B cell (primary cell): Measurements from ENCODE around the gene MEN1. TPM values are rescaled to one million over a fixed set of nuclear protein-coding genes. Genes with fewer than 3 reads are reported as not detected.
A peak's percentile ranks its signal among the peaks of the same experiment; 100 is the strongest.

Experiments used
- ATAC-seq: fragments of 200-7000 bp; cut with Tn5 transposase; one replicate; pipeline ENCODE4 v1.10.0; 2021; ENCODE audit warnings: low read depth, mild to moderate bottlenecking, moderate number of reproducible peaks, moderate library complexity
- CTCF ChIA-PET: fragments of 350-600 bp; sonication (Branson Sonifier 250); formaldehyde crosslinking; loops from one replicate; lab custom pipeline; 2021; ENCODE audit warnings: antibody characterized with exemption, inconsistent platforms; lab: Charles Lee
- POLR2A ChIA-PET: fragments of 350-600 bp; sonication (Branson Sonifier 250); formaldehyde crosslinking; loops from one replicate; lab custom pipeline; 2021; ENCODE audit warnings: antibody characterized with exemption; lab: Charles Lee
- DNase-seq: peaks from one replicate; pipeline ENCODE4 v3.0.0; 2013
- H2AFZ ChIP-seq: 2 replicates; pipeline ENCODE4 v1.6.1; 2012; ENCODE audit warnings: mild to moderate bottlenecking, low read depth, low read length; ENCODE audit not compliant: insufficient read depth, poor library complexity, severe bottlenecking
- H3K27ac ChIP-seq, 2 donors: 1 replicate in 1 of 2; 2 replicates in 1 of 2; pipeline ENCODE4 v1.5.1; 2012 to 2013; ENCODE audit warnings: low read length in 2 of 2, mild to moderate bottlenecking in 2 of 2, moderate library complexity in 1 of 2
- H3K27me3 ChIP-seq, 4 experiments: fragments of 200-600 bp in 1 of 4; sonication (generic) in 1 of 4; replicated peaks in 1 of 4; 1 replicate in 2 of 4; 2 replicates in 2 of 4; pipeline versions ENCODE4 v1.6.1 to v1.7.0; 2013 to 2016; ENCODE audit warnings: low read length in 3 of 4, mild to moderate bottlenecking in 2 of 4, mixed read lengths in 1 of 4, moderate library complexity in 1 of 4; ENCODE audit not compliant: insufficient read depth in 4 of 4, control insufficient read depth in 3 of 4; ENCODE audit errors: control extremely low read depth in 1 of 4
- H3K36me3 ChIP-seq, 2 experiments: replicated peaks in 1 of 2; 1 replicate in 1 of 2; 2 replicates in 1 of 2; pipeline versions ENCODE4 v1.6.1 to v1.7.1; 2013; ENCODE audit warnings: low read length in 1 of 2; ENCODE audit not compliant: insufficient read depth in 2 of 2, control insufficient read depth in 1 of 2; ENCODE audit errors: control extremely low read depth in 1 of 2, extremely low read depth in 1 of 2
- H3K4me1 ChIP-seq, 2 donors: fragments of 200-600 bp in 1 of 2; sonication (generic) in 1 of 2; 1 replicate in 1 of 2; 2 replicates in 1 of 2; pipeline versions ENCODE4 v1.5.1 to v1.6.1; 2013 to 2017; ENCODE audit warnings: low read length in 2 of 2; ENCODE audit not compliant: control insufficient read depth in 2 of 2, insufficient read depth in 2 of 2
- H3K4me2 ChIP-seq: replicated peaks from 2 replicates; pipeline ENCODE3; 2012; ENCODE audit warnings: mild to moderate bottlenecking, low read depth, low read length; ENCODE audit not compliant: poor library complexity, severe bottlenecking
- H3K4me3 ChIP-seq, 5 experiments: fragments of 200-600 bp in 1 of 5; sonication (generic) in 1 of 5; 1 replicate in 3 of 5; 2 replicates in 2 of 5; pipeline versions ENCODE4 v1.5.1 to v1.7.0; 2011 to 2016; ENCODE audit warnings: low read length in 4 of 5, mild to moderate bottlenecking in 4 of 5, low read depth in 2 of 5, control low read depth in 1 of 5, moderate library complexity in 1 of 5; ENCODE audit not compliant: insufficient read depth in 1 of 5; ENCODE audit errors: control extremely low read depth in 1 of 5, extremely low read depth in 1 of 5
- H3K79me2 ChIP-seq: fragments of 200-600 bp; sonication (generic); one replicate; pipeline ENCODE4 v1.6.0; 2016; ENCODE audit warnings: low read length; ENCODE audit not compliant: control insufficient read depth, insufficient read depth
- H3K9ac ChIP-seq: fragments of 200-600 bp; sonication (generic); 2 replicates; pipeline ENCODE4 v1.6.1; 2017; ENCODE audit warnings: mild to moderate bottlenecking, low read length, moderate library complexity
- H3K9me3 ChIP-seq, 3 donors: one replicate each; pipeline versions ENCODE4 v1.6.1 to v1.7.1; 2013; ENCODE audit warnings: low read length in 2 of 3; ENCODE audit not compliant: control insufficient read depth in 2 of 3, insufficient read depth in 1 of 3; ENCODE audit errors: control extremely low read depth in 1 of 3
- H4K20me1 ChIP-seq: 2 replicates; pipeline ENCODE4 v1.6.0; 2012; ENCODE audit warnings: mild to moderate bottlenecking, low read length; ENCODE audit not compliant: insufficient read depth, control insufficient read depth, poor library complexity, severe bottlenecking
- H3K27ac Mint-ChIP-seq: one replicate; pipeline ENCODE4 v1.8.0; 2021; ENCODE audit warnings: mixed read lengths
- H3K27me3 Mint-ChIP-seq: one replicate; pipeline ENCODE4 v1.8.0; 2021; ENCODE audit warnings: mixed read lengths
- H3K4me1 Mint-ChIP-seq: one replicate; pipeline ENCODE4 v1.8.0; 2021; ENCODE audit warnings: mixed read lengths
- H3K4me3 Mint-ChIP-seq: one replicate; pipeline ENCODE4 v1.8.0; 2021; ENCODE audit warnings: mixed read lengths
- H3K9me3 Mint-ChIP-seq: one replicate; pipeline ENCODE4 v1.8.0; 2022; ENCODE audit warnings: mixed read lengths; ENCODE audit not compliant: insufficient read depth
- CTCF ChIP-seq: fragments of 200-600 bp; IDR thresholded peaks from one replicate; pipeline ENCODE4 v1.8.0; 2022; ENCODE audit warnings: antibody characterized with exemption, mild to moderate bottlenecking
- EZH2 ChIP-seq: IDR thresholded peaks from 2 replicates; pipeline ENCODE4 v1.6.1; 2012; ENCODE audit warnings: borderline replicate concordance, low read depth, mild to moderate bottlenecking, moderate library complexity, low read length; ENCODE audit not compliant: insufficient read depth, poor library complexity, severe bottlenecking
- WGBS: methylation state at CpG from one replicate; pipeline ENCODE4 v1.1.5; 2013; ENCODE audit warnings: missing lambda C conversion rate; ENCODE audit not compliant: insufficient coverage; 5-methylcytosine and 5-hydroxymethylcytosine counted together
- intact Hi-C: fragments of 100-400 bp; cut with micrococcal nuclease; formaldehyde crosslinking; loops from one replicate; pipeline ENCODE4 v1.10.0; 2022
- polyA plus RNA-seq: library from polyadenylated mRNA; depleted of rRNA; stranded (reverse); fragments of >200 nt; gene quantifications from 2 replicates; pipeline ENCODE4 v1.2.3, GENCODE V29; 2012
- total RNA-seq, 2 donors: library from RNA; stranded (reverse); fragments of 120-200 nt in 1 of 2; gene quantifications; 1 replicate in 1 of 2; 2 replicates in 1 of 2; pipeline versions ENCODE4 v1.2.3 to v1.2.4, GENCODE V29; 2013 to 2022

Gene MEN1
- total and polyA plus RNA-seq, 2 donors (not counting 1 experiment from before 2014, with no cell fraction given), result 48.2 to 68.5 TPM

- Histone ChIP-seq H3K9ac (peak overlapping the region; percentile 35), H3K9me3 (no peaks in the 10 kb centered on the region), H3K27me3 (no peaks in the 10 kb centered on the region), H4K20me1 (no peaks in the 10 kb centered on the region), H3K36me3 (peaks cover 0 to 49% of the 10 kb centered on the region in 2 experiments), H3K27ac (peak overlapping the region; percentile 59 to 90), H2AFZ (peak overlapping the region; percentile 42), H3K4me3 (peak overlapping the region in 3 of 5 experiments; percentile 1 to 41 (median 15)), H3K4me2 (peak overlapping the region; percentile 98), H3K79me2 (peaks cover 43% of the 10 kb centered on the region), H3K4me1 (peaks cover 46 to 54% of the 10 kb centered on the region in 2 donors)
- WGBS, result under 1% methylated on average over 11 of the region's 14 CpGs
- Mint-ChIP-seq H3K9me3 (no peaks in the 10 kb centered on the region), H3K4me3 (peak overlapping the region; percentile 74), H3K27ac (peak overlapping the region; percentile 92), H3K27me3 (no peaks in the 10 kb centered on the region), H3K4me1 (peaks cover 49% of the 10 kb centered on the region)
- intact Hi-C loops, result loop anchor here (1.0 to 5.0 kb wide), 2 partner anchors 12 to 338 kb away; no protein-coding TSS in a partner anchor
- TF ChIP-seq CTCF (no peak), EZH2 (no peak)
- CTCF ChIA-PET, result interaction anchor here (0.7 to 7.3 kb wide), 14 partner anchors 8 to 94 kb away, joined by 3 to 73 read pairs (median 6); partner anchors contain the start of genes CDC42BPG, MEN1, RASGRP2 and SF1
- ATAC-seq (peak; percentile 56), DNase-seq (peak; percentile 82)
- POLR2A ChIA-PET, result interaction anchor here (0.9 to 4.9 kb wide), 9 partner anchors 11 to 56 kb away, joined by 3 to 40 read pairs (median 6); partner anchors contain the start of genes MEN1, RASGRP2 and SF1
These were observed 10.6 kb downstream of the MEN1 start for GRCh38 chr11:64799623-64800302.

DNA sequence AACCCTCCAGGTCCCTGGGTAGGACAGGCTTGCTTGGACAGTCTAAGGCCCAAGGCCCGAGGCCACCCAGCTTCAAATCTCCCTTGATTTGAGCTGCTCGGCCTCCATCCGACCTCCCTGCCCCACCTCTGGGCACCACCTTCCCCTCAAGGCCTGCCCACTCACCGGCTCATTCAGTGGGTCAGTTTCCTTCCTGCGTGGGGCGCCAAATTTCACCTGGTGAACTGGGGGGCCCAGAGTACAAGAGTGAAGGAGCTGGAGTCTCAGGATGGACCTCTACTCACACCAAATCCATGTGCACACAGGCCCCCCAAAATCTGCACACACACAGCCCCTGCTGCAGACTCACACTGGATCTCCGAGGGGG, 11.1 kb downstream of the MEN1 start:
- Histone ChIP-seq H3K4me1 (peaks cover 46 to 52% of the 10 kb centered on the region in 2 donors), H3K79me2 (peaks cover 38% of the 10 kb centered on the region), H3K27me3 (no peaks in the 10 kb centered on the region), H4K20me1 (no peaks in the 10 kb centered on the region), H3K4me3 (peak overlapping the region in 3 of 5 experiments; percentile 1 to 41 (median 15)), H3K27ac (peak overlapping the region; percentile 59 to 90), H3K9ac (peak overlapping the region; percentile 35), H3K9me3 (no peaks in the 10 kb centered on the region), H2AFZ (peak overlapping the region; percentile 42), H3K36me3 (peaks cover 0 to 49% of the 10 kb centered on the region in 2 experiments), H3K4me2 (peak overlapping the region; percentile 98)
- DNase-seq (no peak), ATAC-seq (no peak)
- Mint-ChIP-seq H3K4me1 (peaks cover 52% of the 10 kb centered on the region), H3K27ac (peak overlapping the region; percentile 92), H3K4me3 (peak overlapping the region; percentile 74), H3K9me3 (no peaks in the 10 kb centered on the region), H3K27me3 (no peaks in the 10 kb centered on the region)
- no peak for TF ChIP-seq EZH2
- WGBS, result 100% methylated on average over 3 of the region's 7 CpGs
- POLR2A ChIA-PET, result interaction anchor here (0.5 to 4.9 kb wide), 9 partner anchors 11 to 838 kb away, joined by 3 to 40 read pairs (median 7); partner anchors contain the start of genes MEN1, RASGRP2 and SF1
- intact Hi-C loops, result loop anchor here (1.0 kb wide), 1 partner anchor 12 kb away; no protein-coding TSS in a partner anchor
- CTCF ChIA-PET, result interaction anchor here (1.0 to 7.3 kb wide), 10 partner anchors 8 to 89 kb away, joined by 4 to 73 read pairs (median 6); partner anchors contain the start of genes MEN1, RASGRP2 and SF1
